NCI-H1092 treated with DMSO at 0.1 percent for 48 hours (cell line): ENCODE measurements around the gene LRRC51.
"Not testable (repeated sequence)": the region's sequence is repeated elsewhere in the genome, so short reads cannot be mapped to it uniquely, and the experiment has no call there.

ENCODE experiments used
- DNase-seq: peaks from one replicate; lab custom pipeline; 2025; lab: John Stamatoyannopoulos, UW

LRRC51 gene

DNA sequence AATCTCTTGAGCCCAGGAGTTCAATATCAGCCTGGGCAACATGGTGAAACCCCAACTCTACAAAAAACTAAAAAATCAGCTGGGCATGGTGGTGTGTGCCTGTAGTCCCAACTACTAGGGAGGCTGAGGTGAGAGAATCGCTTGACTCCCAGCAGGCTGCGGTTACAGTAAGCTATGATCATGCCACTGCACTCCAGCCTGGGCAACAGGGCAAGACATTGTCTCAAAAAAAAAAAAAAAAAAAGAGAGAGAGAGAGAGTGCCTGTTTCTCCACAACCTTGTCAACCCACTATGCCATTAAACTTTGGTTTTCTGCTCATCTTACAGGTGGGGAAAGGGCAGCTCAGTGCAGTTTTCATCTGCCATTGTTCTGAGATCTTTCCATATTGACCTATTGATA lies 60.0 kb downstream of the LRRC51 start:
- no peak for DNase-seq

DNA sequence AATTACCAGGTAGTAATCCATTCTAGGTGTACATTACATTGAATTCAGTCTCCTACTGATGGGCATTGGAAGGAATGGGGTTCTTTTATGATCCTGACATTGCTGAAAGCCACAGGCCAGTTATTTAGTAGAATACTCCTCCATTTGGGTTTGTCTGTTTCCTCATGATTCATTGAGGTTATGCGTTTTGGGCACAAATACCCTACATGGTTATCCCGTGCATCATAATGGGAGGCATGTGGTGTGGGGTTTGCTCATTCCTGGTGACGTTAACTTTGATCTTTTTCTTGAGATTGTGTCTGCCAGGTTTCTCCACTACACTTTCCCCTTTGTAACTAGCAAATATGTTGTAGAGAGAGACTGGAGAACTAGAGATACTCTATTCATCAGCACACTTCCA lies 60.4 kb downstream of the LRRC51 start:
- DNase-seq: no peak

DNA sequence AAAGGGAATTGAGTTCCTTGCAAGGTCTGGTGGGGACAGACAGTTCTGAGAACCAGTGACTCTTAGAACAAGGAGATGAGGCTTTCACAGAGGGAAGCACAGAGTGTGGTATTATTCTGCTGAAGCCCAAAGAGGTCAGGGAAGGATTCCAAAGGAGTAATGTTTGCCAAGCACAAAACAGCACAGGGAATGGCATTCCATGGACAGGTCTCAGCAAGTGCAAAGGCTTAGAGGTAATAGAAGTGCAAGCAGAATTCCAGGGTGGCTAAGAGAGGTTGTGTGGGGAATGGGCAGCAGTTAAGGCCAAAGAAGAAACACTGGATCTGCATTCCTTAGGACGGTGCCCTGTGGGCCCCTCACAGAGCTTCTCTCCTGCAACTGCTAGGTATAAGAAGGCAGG lies 61.4 kb downstream of the LRRC51 start:
- not testable (repeated sequence) for DNase-seq

DNA sequence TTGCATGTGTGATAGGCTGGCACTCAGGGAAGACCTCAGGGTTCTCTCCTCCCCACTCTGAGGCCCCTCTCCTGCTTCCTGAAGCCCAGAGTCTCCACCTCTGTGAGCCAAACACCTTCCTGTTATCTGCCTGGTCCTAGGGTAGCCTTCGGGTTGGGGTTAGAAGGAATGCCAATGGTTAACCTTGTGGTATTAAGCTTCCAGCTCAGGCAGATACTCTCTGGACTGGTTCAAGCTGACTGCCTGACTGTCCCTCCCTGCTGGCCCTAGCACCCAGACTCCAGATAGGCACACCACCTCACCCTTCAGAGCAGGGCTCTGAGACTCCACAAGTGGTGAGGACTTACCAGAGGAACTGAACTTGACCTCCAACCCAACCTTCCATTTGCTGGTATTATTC lies 61.9 kb downstream of the LRRC51 start:
- DNase-seq: not testable (repeated sequence)

DNA sequence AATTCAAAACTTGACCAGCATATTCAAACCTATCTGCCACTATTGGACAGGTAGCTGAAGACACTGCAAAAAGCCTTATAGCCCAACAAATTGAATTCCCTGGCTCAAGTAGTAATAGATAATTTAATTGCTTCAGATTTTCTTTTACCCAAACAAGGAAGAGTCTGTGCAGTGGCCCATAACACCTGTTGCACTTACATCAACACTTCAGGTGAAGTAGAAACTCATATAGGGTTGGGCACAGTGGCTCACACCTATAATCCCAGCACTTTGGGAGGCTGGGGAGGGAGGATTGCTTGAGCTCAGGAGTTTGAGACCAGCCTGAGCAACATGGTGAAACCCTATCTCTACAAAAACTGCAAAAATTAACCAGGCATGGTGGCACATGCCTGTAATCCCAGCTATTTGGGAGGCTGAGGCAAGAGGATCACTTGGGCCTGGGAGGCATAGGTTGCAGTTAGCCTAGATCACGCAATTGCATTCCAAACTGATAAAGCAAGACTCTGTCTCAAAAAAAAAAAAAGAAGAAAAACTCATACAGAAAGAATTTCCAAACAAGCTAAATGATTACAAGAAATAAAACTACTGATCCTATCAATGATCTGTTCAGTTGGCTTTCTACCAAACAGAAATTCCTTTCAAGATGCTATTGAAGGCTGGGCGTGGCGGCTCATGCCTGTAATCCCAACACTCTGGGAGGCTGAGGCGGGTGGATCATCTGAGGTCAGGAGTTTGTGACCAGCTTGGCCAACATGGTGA lies 64.3 kb downstream of the LRRC51 start:
- DNase-seq: no peak
